VCaP (cell line): ENCODE data around the gene CHST1.

Experiments
- H3K27ac ChIP-seq: fragments of 450-650 bp; 2 replicates; pipeline ENCODE4 v1.5.1; 2017
- CTCF ChIP-seq: fragments of 450-650 bp; conservative IDR thresholded peaks from 2 replicates; pipeline ENCODE4 v1.5.1; 2017; ENCODE audit warnings: mild to moderate bottlenecking, moderate library complexity

The CHST1 gene

GRCh38 chr11:45661439-45662055, 3.9 kb downstream of the CHST1 start:
- no peak overlapping the region for H3K27ac ChIP-seq
- TF ChIP-seq CTCF, result no peak

DNA sequence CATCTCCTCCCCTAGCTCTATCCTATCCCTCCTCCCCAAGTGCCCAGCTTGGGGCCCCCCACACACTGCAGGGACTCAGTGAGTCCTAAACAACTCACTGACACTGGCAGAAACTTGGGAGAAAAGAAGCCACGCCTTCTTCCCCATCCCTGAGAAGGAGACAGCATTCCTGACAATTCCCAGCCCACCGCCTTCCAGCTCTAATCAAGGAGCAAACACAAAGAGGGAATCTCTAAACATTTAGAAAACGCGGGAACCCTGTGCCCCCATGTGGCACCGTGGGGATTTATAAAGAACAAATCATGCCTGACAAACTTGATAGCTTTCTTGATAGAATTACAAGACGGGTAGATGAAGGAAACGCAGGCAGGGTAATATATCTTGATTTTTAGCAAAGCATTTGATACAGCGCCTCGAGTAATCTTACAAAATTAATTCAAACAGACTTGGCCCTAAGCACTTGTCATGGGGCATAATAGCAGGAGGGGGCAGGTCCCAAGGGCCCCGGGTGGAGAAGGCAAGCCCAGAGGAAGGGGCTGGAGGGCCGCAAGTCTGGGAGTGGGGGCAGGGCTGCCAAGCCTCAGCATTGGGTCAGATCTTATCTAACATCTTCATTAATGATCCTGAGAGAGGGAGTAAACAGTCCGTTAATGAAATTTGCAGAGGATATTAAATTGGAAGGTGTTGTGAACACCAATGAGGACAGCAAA, 4.5 kb downstream of the CHST1 start:
- no peak for TF ChIP-seq CTCF

DNA sequence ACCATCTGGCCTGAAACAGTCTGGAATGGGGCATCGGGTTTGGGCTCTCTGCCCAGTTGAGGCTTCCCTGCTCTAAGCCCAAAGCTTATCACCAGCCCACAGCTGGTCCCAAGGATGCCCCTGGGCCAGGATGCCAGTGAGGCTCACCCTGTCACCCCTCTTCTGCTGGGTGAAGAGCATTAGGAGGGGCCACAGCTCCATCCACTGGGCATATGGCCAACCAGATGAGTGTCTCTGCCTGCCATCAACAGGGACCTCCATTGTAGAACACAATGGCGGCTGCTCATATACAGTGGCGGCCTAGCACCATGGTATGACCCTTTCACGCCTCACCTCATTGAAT, 5.6 kb downstream of the CHST1 start:
- no peak for TF ChIP-seq CTCF
- no peak overlapping the region for H3K27ac ChIP-seq

More for the DNA sequence above, 4.5 kb downstream of the CHST1 start:
- H3K27ac ChIP-seq, result no peak overlapping the region

DNA sequence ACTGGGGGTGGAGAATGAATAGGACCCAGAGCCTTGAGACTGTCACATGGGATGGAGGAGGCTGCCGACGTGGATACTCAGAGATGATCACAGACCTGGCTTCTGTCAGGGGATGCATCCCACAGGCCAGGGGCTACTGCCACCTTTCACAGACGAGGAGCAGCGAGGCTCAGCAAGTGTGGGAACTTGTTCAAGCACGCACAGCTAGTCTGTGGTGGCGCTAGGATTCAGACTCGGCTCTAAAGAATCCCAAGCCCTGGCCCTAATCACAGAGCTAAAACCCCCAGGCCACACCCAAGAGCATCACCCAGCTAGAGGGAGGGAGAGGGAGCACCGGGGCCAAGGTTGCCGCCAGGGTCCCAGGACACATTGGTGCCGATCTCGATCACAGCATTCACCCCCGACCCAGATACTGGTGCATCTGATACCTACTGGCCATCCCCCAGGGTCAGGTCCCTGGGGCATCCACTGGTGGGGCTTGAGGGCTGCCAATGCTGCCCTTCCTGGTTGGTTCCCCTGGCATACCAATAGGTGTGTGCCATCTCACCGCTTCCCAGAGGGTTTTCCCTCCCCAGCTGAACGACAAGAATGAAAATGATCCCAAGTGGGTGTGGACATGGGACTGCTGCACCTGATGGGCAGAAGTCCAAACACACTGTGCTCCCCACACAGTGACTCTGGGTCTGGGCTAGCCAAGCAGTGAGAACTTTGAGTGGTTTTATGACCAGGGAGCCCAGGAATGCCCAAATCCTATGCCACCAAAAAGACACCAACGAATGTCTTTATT, 6.2 kb downstream of the CHST1 start:
- no peak for TF ChIP-seq CTCF
- no peak overlapping the region for H3K27ac ChIP-seq

DNA sequence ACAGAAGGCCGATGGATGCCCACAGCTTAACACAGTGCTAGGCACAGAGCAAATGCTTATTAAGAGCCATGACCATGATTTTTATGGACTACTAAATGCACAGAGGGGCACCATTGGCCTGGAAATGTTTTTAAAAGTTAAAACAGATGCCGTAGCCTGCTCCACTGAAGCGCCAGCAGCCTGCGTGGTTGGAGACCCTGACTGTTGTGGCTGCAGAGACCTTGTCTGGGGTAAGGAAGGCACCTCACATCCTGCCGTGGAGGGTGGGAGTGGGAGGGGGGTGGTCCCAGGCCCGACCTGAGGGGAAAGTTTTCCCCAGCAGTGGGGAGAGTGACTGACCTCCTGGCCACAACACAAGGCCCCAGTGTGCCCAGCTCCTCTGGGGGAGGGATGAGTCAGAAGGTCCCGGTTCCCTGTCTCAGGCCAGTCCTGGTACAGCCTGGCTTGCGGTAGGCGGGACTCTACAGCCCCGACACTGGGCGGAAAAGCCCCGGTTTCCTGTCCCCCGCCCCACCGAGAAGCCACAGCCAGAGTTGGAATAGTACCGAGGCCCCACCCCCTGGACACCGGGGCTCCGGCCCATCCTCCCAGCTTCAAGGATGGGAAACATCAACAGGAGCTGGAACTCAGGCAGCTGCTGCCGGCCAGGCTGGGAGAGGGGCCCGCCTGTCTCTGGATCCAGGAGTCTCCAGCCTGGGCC, 7.0 kb downstream of the CHST1 start:
- no peak for TF ChIP-seq CTCF

GRCh38 chr11:45657496-45658260, 7.7 kb downstream of the CHST1 start:
- H3K27ac ChIP-seq, result no peak overlapping the region
- TF ChIP-seq CTCF, result no peak

More for the DNA sequence above, 7.0 kb downstream of the CHST1 start:
- no peak overlapping the region for H3K27ac ChIP-seq
